ENCODE results near the gene ABTB2. TPM values are rescaled to one million over a fixed set of nuclear protein-coding genes. Genes with fewer than 3 reads are reported as not detected.
A peak's percentile ranks its signal among the peaks of the same experiment; 100 is the strongest.

Gene ABTB2
- total and polyA plus RNA-seq, 9 of the 15 experiments (the other 6 are each of a cell fraction or from before 2014, with no cell fraction given), result 0.03 to 0.18 (median 0.12) TPM; not detected in 2

GRCh38 chr11:34236572-34236971 lies 121.2 kb downstream of the ABTB2 start (continued):
- TF ChIP-seq ZFP91 (CRISPR knock-in tag; IDR thresholded peaks at IDR 0.05), result no peak
- TF ChIP-seq PHB2 (IDR thresholded peaks at IDR 0.05; ENCODE audit: low read depth), result peak; percentile 74
- TF ChIP-seq TBL1XR1 (IDR thresholded peaks at IDR 0.05; ENCODE audit: low read length in 2 of 2), result peak; percentile 40 to 43; a peak in 2 of 4 replicates
- TF ChIP-seq HDAC6 (IDR thresholded peaks at IDR 0.05; ENCODE audit: low read depth, low read length), result no peak
- TF ChIP-seq HDAC3 (IDR thresholded peaks at IDR 0.05; ENCODE audit: borderline replicate concordance, partially characterized antibody), result peak; percentile 67
- TF ChIP-seq KLF16 (IDR thresholded peaks at IDR 0.05), result peak; percentile 95
- TF ChIP-seq KAT8 (IDR thresholded peaks at IDR 0.05; ENCODE audit: low read depth), result no peak
- TF ChIP-seq BHLHE40 (IDR thresholded peaks at IDR 0.05; ENCODE audit: low read length), result peak; percentile 22; the same call in 1 of the 2 replicates
- peak; percentile 71 for TF ChIP-seq CXXC5 (CRISPR knock-in tag; IDR thresholded peaks at IDR 0.05)
- TF ChIP-seq PBX2 (CRISPR knock-in tag; IDR thresholded peaks at IDR 0.05; ENCODE audit: low read depth), result no peak
- TF ChIP-seq PBX2 (tag; conservative IDR thresholded peaks at IDR 0.05; ENCODE audit: low read depth), result 0 out of 2 replicates have a peak, but pooled peaks have one; percentile 19
- peak; percentile 81; the same call in 1 of the 2 replicates for TF ChIP-seq FOXM1 (IDR thresholded peaks at IDR 0.05; ENCODE audit: low read depth)
- no peak for TF ChIP-seq FOXM1 (CRISPR knock-in tag; IDR thresholded peaks at IDR 0.05; ENCODE audit: low read depth)
- TF ChIP-seq NR4A1 (CRISPR knock-in tag; IDR thresholded peaks at IDR 0.05), result no peak
- TF ChIP-seq NR4A1 (tag; IDR thresholded peaks at IDR 0.05), result 0 out of 2 replicates have a peak, but pooled peaks have one; percentile 27

Measured in K562 (cell line).